A673 (cell line): ENCODE data around the gene ACTN4.

Experiments
- CTCF ChIP-seq: fragments of 300-800, 200-600 bp; sonication (generic); conservative IDR thresholded peaks from 2 replicates; pipeline ENCODE4 v1.5.1; 2017; ENCODE audit warnings: low read depth, mild to moderate bottlenecking, antibody characterized with exemption, low read length, moderate library complexity, mixed read lengths
- EZH2 ChIP-seq: fragments of 200-600 bp; sonication (generic); IDR thresholded peaks from 2 replicates; pipeline ENCODE4 v1.6.1; 2017; ENCODE audit warnings: borderline replicate concordance, low read depth, mild to moderate bottlenecking, mixed read lengths, antibody characterized with exemption, low read length; ENCODE audit not compliant: poor library complexity, severe bottlenecking

DNA sequence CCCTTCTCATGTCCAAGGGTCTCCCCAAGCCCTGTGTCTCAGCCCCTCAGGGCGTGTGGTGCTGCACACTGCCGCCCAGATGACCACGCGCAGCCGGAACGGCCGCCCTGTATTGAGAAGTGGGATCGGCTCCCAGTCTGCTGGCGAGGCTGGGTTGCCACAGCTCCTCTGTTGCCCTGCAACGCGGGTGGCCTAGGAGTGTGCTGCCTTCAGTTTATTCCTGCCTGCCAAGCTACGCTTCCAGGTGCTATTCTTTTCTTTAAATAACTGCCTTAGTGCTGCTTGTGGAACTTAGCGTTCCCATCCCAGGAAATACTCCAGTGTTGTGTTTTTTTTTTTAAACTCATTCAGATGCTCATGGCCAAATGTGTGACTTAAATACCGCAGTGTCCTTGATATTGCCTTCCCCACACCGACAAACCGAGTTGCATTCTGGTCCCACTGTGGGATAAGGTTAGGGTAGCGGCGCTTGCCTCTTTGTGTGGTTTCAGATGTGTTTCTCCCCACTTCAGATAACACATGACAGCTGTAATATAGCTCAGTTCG lies 16.6 kb downstream of the ACTN4 start:
- TF ChIP-seq CTCF (no peak), EZH2 (no peak)
